ENCODE results near the gene CENPF. TPM values are rescaled to one million over a fixed set of nuclear protein-coding genes. Genes with fewer than 3 reads are reported as not detected.

CENPF gene
- total RNA-seq, 1 donor from 2014 or later, result 1.5 TPM

DNA sequence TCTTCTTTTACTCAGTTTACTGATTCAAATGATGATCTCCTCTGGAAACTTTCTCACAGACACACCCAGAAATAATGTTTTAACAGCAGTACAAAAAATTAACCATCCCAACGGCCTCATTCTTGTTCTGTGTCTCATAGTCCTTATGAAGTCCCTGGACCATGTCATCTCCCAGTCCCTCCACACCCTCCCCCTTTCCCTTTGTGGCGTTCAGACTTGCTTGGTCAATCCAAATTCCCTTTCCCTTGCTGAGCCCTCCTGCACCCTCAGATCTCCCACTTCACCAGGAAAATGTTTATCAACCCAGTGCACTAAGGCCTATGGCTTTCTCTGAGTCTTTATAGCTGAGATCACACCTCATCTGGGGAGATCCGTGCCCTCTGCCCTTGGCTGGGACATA is 85.9 kb downstream of the CENPF start:
- H3K27ac ChIP-seq, result no peak overlapping the region
- intact Hi-C loops (cut with DNase I), result no loop called here

DNA sequence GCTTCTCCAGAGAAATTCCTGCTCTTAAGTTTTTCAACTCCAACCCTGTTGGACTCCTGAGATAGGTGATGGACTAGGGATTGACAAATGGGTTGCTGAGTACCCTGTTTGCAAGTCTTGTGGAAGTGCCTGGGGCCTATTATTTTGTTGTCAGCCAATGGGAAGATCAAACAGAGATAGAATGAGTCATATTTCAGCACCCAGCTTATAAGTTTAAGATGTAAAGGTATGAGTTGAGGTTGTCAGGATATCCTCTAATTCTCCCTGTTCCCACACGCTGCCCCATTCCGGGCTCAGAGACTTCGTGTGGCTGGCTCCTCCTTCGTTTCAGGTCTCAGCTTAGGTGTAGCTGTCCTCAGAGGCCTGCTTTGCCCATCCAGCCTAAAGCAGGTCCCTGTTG is 91.8 kb downstream of the CENPF start:
- ATAC-seq, result no peak
- H3K9me3 ChIP-seq, result no peaks in the 10 kb centered on the region
- H3K36me3 ChIP-seq, result no peaks in the 10 kb centered on the region
- no peaks in the 10 kb centered on the region for H3K27me3 ChIP-seq
- no peak overlapping the region for H3K4me3 ChIP-seq
- no peak for DNase-seq
- no peak overlapping the region for H3K27ac ChIP-seq
- H3K4me1 ChIP-seq, result no peaks in the 10 kb centered on the region
- TF ChIP-seq, protein P1, sequence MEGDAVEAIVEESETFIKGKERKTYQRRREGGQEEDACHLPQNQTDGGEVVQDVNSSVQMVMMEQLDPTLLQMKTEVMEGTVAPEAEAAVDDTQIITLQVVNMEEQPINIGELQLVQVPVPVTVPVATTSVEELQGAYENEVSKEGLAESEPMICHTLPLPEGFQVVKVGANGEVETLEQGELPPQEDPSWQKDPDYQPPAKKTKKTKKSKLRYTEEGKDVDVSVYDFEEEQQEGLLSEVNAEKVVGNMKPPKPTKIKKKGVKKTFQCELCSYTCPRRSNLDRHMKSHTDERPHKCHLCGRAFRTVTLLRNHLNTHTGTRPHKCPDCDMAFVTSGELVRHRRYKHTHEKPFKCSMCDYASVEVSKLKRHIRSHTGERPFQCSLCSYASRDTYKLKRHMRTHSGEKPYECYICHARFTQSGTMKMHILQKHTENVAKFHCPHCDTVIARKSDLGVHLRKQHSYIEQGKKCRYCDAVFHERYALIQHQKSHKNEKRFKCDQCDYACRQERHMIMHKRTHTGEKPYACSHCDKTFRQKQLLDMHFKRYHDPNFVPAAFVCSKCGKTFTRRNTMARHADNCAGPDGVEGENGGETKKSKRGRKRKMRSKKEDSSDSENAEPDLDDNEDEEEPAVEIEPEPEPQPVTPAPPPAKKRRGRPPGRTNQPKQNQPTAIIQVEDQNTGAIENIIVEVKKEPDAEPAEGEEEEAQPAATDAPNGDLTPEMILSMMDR (IDR thresholded peaks at IDR 0.05), result no peak
- intact Hi-C loops (cut with DNase I), result no loop called here

More for the DNA sequence above, 85.9 kb downstream of the CENPF start:
- DNase-seq (no peak), ATAC-seq (no peak)
- Histone ChIP-seq H3K4me1 (no peaks in the 10 kb centered on the region), H3K36me3 (no peaks in the 10 kb centered on the region), H3K4me3 (no peak overlapping the region), H3K9me3 (no peaks in the 10 kb centered on the region), H3K27me3 (peaks cover 4% of the 10 kb centered on the region)
- TF ChIP-seq, protein P1 (IDR thresholded peaks at IDR 0.05), result no peak

DNA sequence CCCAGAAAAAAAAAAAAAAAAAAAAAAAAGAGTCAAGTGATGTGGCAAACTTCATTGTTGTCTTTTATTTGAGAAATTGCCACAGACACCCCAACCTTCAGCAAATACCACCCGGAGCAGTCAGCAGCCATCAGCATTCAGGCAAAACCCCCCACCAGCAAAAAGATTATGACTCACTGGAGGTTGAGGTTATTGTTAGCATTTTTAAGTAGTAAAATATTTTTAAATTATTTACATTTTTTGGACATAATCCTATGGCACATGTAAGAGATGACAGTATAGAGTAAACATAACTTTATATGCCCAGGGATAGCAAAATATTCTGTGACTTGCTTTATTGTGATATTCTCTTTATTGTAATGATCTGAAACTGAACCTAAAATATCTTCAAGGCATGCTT is 95.6 kb downstream of the CENPF start:
- H3K4me1 ChIP-seq, result no peaks in the 10 kb centered on the region
- H3K4me3 ChIP-seq, result no peak overlapping the region
- H3K27ac ChIP-seq, result no peak overlapping the region
- H3K36me3 ChIP-seq, result no peaks in the 10 kb centered on the region
- H3K27me3 ChIP-seq, result no peaks in the 10 kb centered on the region
- no peaks in the 10 kb centered on the region for H3K9me3 ChIP-seq
- DNase-seq (no peak), ATAC-seq (no peak)
- TF ChIP-seq, protein P1 (IDR thresholded peaks at IDR 0.05), result no peak
- intact Hi-C loops (cut with DNase I), result no loop called here

DNA sequence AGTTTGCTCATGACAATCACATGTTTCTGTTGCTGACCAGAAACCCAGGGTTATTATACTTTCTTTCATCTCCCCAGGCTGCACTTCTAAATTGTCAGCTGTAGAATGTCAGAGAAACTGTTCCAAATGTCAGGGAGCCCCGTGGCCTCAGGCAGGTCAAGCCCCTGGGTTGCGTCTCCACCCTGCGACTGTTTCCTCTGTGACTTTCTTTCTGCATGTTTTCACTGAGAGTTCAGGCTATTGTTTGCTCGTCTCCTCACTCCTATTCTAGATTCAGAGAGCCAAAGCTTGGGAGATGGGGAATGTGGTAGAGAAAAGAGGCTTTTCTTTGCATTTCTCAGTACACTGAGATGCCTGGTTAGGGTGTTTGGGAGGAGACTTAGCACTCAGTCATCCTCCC is 97.4 kb downstream of the CENPF start:
- TF ChIP-seq, protein P1 (IDR thresholded peaks at IDR 0.05), result no peak
- DNase-seq (no peak), ATAC-seq (no peak)
- Histone ChIP-seq H3K4me1 (no peaks in the 10 kb centered on the region), H3K27me3 (no peaks in the 10 kb centered on the region), H3K4me3 (no peak overlapping the region), H3K36me3 (no peaks in the 10 kb centered on the region), H3K9me3 (no peaks in the 10 kb centered on the region), H3K27ac (no peak overlapping the region)
- intact Hi-C loops (cut with DNase I), result no loop called here

DNA sequence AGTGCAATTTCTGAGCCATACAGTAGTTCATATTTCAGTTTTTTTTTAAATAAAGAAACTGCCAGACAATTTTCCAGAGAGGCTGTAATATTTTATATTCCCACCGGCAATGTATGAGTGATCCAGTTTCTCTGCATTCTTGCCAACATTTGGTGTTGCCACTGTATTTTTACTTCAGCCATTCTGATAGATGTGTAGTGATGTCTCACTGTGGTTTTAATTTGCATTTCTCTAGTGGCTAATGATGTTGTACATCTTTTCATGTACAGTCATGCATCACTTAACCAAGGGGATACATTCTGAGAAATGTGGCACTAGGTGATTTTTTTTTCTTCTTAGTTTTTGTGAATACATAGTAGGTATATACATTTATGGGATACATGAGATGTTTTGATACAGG is 99.6 kb downstream of the CENPF start:
- no peaks in the 10 kb centered on the region for H3K9me3 ChIP-seq
- no peak overlapping the region for H3K27ac ChIP-seq
- no peaks in the 10 kb centered on the region for H3K4me1 ChIP-seq
- TF ChIP-seq, protein P1 (IDR thresholded peaks at IDR 0.05), result no peak
- DNase-seq, result no peak
- no peaks in the 10 kb centered on the region for H3K36me3 ChIP-seq
- H3K4me3 ChIP-seq, result no peak overlapping the region
- H3K27me3 ChIP-seq, result no peaks in the 10 kb centered on the region
- no peak for ATAC-seq
- intact Hi-C loops (cut with DNase I), result no loop called here
